HL-60 (cell line): Measurements from ENCODE around the gene SLC25A10.
"Not testable (repeated sequence)": the region's sequence is repeated elsewhere in the genome, so short reads cannot be mapped to it uniquely, and the experiment has no call there.

Experiments used
- DNase-seq, 2 experiments: peaks; one replicate each; pipeline ENCODE4 v3.0.0-alpha.2; 2010 to 2020; ENCODE audit warnings: low read depth in 1 of 2, low spot score in 1 of 2
- H3K27ac ChIP-seq: fragments of 250-450 bp; sonication (Bioruptor Pico); replicated peaks from 2 replicates; pipeline ENCODE4 v1.5.1; 2020; ENCODE audit warnings: mild to moderate bottlenecking, moderate library complexity
- H3K27me3 ChIP-seq: fragments of 250-450 bp; sonication (Bioruptor Pico); 2 replicates; pipeline ENCODE4 v1.5.1; 2021; ENCODE audit warnings: mild to moderate bottlenecking, moderate library complexity; ENCODE audit not compliant: insufficient read depth, poor library complexity, severe bottlenecking
- H3K4me3 ChIP-seq: replicated peaks from 2 replicates; pipeline ENCODE4 v1.5.1; 2011; ENCODE audit warnings: mild to moderate bottlenecking, control low read depth, low read length; ENCODE audit not compliant: insufficient read depth
- GABPA ChIP-seq: IDR thresholded peaks from 2 replicates; pipeline ENCODE4 v1.6.1; 2012; ENCODE audit warnings: low read depth
- POLR2AphosphoS5 ChIP-seq: IDR thresholded peaks from 2 replicates; pipeline ENCODE4 v1.6.1; 2012; ENCODE audit warnings: low read depth
- SPI1 ChIP-seq: IDR thresholded peaks from 2 replicates; pipeline ENCODE4 v1.6.1; 2012; ENCODE audit warnings: low read depth, mild to moderate bottlenecking, borderline replicate concordance
- TF ChIP-seq, protein P1 (sequence below): IDR thresholded peaks from 2 replicates; pipeline ENCODE4 v1.6.1; 2012; ENCODE audit warnings: low read depth; ENCODE audit not compliant: insufficient replicate concordance
- TF ChIP-seq, protein P2 (sequence below): IDR thresholded peaks from one replicate; pipeline ENCODE4 v1.5.1; 2011; ENCODE audit warnings: low read length, control low read depth, inconsistent platforms; ENCODE audit not compliant: insufficient read depth

The SLC25A10 gene

DNA sequence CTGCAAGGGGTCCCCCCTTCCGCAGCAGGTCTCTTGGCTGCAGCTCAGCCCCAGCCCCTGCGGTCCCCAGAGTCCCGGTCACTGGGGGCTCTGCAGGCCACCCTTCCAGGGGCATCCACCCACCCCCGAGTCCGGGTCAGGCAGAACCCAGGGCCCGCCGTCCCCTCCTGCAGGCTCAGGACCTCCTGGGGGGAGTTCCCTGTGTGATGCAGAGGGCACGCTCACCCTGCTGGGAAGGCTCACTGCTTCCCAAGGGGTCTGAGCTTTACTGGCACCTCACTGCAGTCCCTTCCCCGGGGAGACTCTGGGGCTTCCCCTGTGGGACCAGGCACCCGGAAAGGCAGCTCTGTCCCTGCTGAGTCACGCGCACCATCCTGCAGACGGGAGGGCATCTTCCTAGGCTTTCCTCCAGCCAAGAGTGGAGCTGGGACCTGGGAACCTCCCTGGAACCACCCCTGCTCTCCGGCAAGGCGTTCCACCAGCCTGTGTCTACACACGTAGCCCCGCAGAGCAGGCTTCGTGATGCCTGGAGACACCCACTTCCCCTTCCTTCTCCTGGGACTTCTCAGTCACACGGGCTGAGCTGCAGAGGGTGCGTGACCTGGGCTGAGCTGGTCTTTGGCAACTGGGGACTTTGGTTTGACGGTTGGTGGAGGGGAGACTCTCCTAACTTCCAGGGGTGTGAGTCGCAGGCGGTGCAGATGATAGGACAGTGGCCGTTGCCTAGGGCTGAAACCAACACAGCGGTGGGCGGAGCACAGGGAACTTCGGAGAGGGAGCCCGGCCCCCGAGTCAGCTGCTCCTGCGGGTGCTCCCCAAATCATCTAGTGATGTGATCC lies 23.4 kb downstream of the SLC25A10 start:
- TF ChIP-seq SPI1 (peak; percentile 99), POLR2AphosphoS5 (peak; percentile 97)
- TF ChIP-seq, protein P1, sequence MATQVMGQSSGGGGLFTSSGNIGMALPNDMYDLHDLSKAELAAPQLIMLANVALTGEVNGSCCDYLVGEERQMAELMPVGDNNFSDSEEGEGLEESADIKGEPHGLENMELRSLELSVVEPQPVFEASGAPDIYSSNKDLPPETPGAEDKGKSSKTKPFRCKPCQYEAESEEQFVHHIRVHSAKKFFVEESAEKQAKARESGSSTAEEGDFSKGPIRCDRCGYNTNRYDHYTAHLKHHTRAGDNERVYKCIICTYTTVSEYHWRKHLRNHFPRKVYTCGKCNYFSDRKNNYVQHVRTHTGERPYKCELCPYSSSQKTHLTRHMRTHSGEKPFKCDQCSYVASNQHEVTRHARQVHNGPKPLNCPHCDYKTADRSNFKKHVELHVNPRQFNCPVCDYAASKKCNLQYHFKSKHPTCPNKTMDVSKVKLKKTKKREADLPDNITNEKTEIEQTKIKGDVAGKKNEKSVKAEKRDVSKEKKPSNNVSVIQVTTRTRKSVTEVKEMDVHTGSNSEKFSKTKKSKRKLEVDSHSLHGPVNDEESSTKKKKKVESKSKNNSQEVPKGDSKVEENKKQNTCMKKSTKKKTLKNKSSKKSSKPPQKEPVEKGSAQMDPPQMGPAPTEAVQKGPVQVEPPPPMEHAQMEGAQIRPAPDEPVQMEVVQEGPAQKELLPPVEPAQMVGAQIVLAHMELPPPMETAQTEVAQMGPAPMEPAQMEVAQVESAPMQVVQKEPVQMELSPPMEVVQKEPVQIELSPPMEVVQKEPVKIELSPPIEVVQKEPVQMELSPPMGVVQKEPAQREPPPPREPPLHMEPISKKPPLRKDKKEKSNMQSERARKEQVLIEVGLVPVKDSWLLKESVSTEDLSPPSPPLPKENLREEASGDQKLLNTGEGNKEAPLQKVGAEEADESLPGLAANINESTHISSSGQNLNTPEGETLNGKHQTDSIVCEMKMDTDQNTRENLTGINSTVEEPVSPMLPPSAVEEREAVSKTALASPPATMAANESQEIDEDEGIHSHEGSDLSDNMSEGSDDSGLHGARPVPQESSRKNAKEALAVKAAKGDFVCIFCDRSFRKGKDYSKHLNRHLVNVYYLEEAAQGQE: peak; percentile 39
- TF ChIP-seq, protein P2, sequence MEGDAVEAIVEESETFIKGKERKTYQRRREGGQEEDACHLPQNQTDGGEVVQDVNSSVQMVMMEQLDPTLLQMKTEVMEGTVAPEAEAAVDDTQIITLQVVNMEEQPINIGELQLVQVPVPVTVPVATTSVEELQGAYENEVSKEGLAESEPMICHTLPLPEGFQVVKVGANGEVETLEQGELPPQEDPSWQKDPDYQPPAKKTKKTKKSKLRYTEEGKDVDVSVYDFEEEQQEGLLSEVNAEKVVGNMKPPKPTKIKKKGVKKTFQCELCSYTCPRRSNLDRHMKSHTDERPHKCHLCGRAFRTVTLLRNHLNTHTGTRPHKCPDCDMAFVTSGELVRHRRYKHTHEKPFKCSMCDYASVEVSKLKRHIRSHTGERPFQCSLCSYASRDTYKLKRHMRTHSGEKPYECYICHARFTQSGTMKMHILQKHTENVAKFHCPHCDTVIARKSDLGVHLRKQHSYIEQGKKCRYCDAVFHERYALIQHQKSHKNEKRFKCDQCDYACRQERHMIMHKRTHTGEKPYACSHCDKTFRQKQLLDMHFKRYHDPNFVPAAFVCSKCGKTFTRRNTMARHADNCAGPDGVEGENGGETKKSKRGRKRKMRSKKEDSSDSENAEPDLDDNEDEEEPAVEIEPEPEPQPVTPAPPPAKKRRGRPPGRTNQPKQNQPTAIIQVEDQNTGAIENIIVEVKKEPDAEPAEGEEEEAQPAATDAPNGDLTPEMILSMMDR: no peak
- Histone ChIP-seq H3K27me3 (no peaks in the 10 kb centered on the region), H3K27ac (peak overlapping the region; percentile 98), H3K4me3 (peak overlapping the region; percentile 32)
- peak; percentile 100 for DNase-seq

DNA sequence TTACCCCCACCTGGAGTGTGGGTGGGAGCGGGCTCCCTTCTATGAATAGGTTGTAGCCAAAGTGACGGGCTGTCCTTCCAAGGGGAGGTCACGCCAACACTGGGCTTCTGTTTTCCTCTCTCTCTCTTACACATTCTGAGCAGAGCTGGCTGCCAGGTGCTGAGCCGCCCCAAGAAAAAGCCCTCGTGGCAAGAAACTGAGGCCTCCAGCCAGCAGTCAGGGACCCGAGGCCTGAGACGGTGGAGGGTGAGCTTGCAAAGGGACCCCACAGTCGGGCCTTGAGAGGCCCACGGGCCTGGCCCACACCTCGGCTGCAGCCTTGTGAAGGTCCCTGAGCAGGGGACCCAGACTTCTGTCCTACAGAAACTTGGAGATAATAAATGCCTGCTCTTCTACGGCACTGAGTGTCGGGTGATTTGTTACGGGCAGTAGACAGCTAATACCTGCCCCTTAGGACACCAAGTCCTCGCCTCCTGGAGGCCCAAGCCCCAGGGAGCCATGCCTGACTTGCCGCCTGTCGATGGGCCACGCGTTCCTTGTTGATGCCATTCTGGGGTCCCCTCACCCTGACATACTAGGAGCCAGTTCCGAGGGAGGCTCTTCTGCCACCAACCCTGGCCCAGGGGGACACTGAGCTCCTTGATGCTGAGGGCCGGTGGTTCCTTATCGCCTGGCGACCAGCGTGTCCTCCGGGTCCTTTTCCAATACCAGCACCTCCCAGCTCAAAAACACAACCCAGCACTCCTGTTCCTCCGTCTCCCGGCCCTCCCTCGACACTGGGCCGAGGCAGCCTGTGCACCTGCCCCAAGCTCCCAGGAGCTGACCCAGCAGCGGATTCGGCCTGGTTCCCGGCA lies 26.1 kb downstream of the SLC25A10 start:
- DNase-seq: no peak
- Histone ChIP-seq H3K27me3 (no peaks in the 10 kb centered on the region), H3K27ac (peak overlapping the region; percentile 98), H3K4me3 (no peak overlapping the region)
- TF ChIP-seq, protein P1: no peak
- TF ChIP-seq POLR2AphosphoS5: no peak
- TF ChIP-seq, protein P2: no peak
- TF ChIP-seq GABPA: no peak
- no peak for TF ChIP-seq SPI1

GRCh38 chr17:81738801-81739393 lies 26.8 kb downstream of the SLC25A10 start:
- no peaks in the 10 kb centered on the region for H3K27me3 ChIP-seq
- H3K4me3 ChIP-seq: no peak overlapping the region
- DNase-seq: no peak
- no peak for TF ChIP-seq GABPA
- TF ChIP-seq, protein P1: no peak
- no peak for TF ChIP-seq SPI1
- no peak for TF ChIP-seq POLR2AphosphoS5
- TF ChIP-seq, protein P2: no peak
- H3K27ac ChIP-seq: no peak overlapping the region

DNA sequence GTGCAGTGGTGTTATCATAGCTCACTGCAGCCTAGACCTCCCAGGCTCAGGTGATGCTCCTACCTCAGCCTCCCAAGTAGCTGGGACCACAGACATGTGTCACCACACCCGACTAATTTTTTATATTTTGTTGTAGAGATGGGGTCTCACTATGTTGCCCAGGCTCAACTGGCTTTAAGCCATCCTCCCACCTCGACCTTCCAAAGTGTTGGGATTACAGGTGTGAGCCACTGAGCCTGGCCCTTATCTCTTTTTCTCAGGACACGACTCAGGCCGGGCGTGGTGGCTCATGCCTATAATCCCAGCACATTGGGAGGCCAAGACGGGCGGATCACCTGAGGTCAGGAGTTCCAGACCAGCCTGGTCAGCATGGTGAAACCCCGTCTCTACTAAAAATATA lies 27.5 kb downstream of the SLC25A10 start:
- H3K27ac ChIP-seq, H3K27me3 ChIP-seq, DNase-seq, H3K4me3 ChIP-seq: not testable (repeated sequence)
